ACHN (cell line): Measurements from ENCODE around the gene SLC30A1.
A peak's percentile ranks its signal among the peaks of the same experiment; 100 is the strongest.
"Not testable (repeated sequence)": the region's sequence is repeated elsewhere in the genome, so short reads cannot be mapped to it uniquely, and the experiment has no call there.

Experiments used
- DNase-seq: peaks from one replicate; pipeline ENCODE4 v3.0.0-alpha.2; 2015
- in situ Hi-C: cut with HindIII; loops from 2 replicates; pipeline ENCODE4 v1.10.0; 2017; ENCODE audit warnings: low sequenced_read_pairs, low pct_ligation_motif_present, low pct_unique_long_range_greater_than_20kb

The SLC30A1 gene

GRCh38 chr1:211589782-211590721 is 11.1 kb upstream of the SLC30A1 start:
- DNase-seq: peak; percentile 57
- in situ Hi-C loops: no loop called here

- DNase-seq: no peak
- in situ Hi-C loops: no loop called here
Measured at GRCh38 chr1:211588711-211589110, 9.8 kb upstream of the SLC30A1 start.

GRCh38 chr1:211587123-211587522 is 8.2 kb upstream of the SLC30A1 start:
- DNase-seq: no peak
- in situ Hi-C loops: no loop called here

GRCh38 chr1:211586538-211586937 is 7.6 kb upstream of the SLC30A1 start:
- in situ Hi-C loops: no loop called here
- no peak for DNase-seq

GRCh38 chr1:211583011-211583992 is 4.3 kb upstream of the SLC30A1 start:
- in situ Hi-C loops: no loop called here
- DNase-seq: no peak

GRCh38 chr1:211581526-211581925 is 2.6 kb upstream of the SLC30A1 start:
- in situ Hi-C loops: no loop called here
- DNase-seq: no peak

GRCh38 chr1:211580303-211580687 is 1.3 kb upstream of the SLC30A1 start:
- DNase-seq: no peak
- in situ Hi-C loops: no loop called here

GRCh38 chr1:211579440-211580302 is 710 bp upstream of the SLC30A1 start:
- peak; percentile 58 for DNase-seq

GRCh38 chr1:211577819-211578639 is 932 bp downstream of the SLC30A1 start:
- in situ Hi-C loops: no loop called here
- peak; percentile 79 for DNase-seq

More at GRCh38 chr1:211579440-211580302, 710 bp upstream of the SLC30A1 start:
- in situ Hi-C loops: no loop called here

- in situ Hi-C loops: no loop called here
- no peak for DNase-seq
Measured at GRCh38 chr1:211577277-211577818, 1.6 kb downstream of the SLC30A1 start.

GRCh38 chr1:211576717-211577116 is 2.2 kb downstream of the SLC30A1 start:
- in situ Hi-C loops: no loop called here
- DNase-seq: no peak

GRCh38 chr1:211574705-211575104 is 4.3 kb downstream of the SLC30A1 start:
- peak; percentile 18 for DNase-seq
- in situ Hi-C loops: no loop called here

GRCh38 chr1:211571998-211572397 is 7.0 kb downstream of the SLC30A1 start:
- DNase-seq: no peak
- in situ Hi-C loops: no loop called here

- in situ Hi-C loops, DNase-seq: not testable (repeated sequence)
Measured at GRCh38 chr1:211570378-211570777, 8.6 kb downstream of the SLC30A1 start.

GRCh38 chr1:211566431-211567025 is 12.4 kb downstream of the SLC30A1 start:
- in situ Hi-C loops: no loop called here
- no peak for DNase-seq

- in situ Hi-C loops: no loop called here
Measured at GRCh38 chr1:211564084-211564483, 14.9 kb downstream of the SLC30A1 start.

More at GRCh38 chr1:211564084-211564483, 14.9 kb downstream of the SLC30A1 start:
- no peak for DNase-seq
